Gastrocnemius medialis (tissue), 4 donors: ENCODE data around the gene ALDH1A2.

Experiments
- POLR2A ChIP-seq, 2 donors: fragments of 450-650 bp; IDR thresholded peaks; one replicate each; pipeline ENCODE4 v1.6.1; 2017; ENCODE audit warnings: antibody characterized with exemption in 2 of 2, mild to moderate bottlenecking in 2 of 2, moderate library complexity in 2 of 2
- TF ChIP-seq, protein P1 (sequence below), 5 experiments: fragments of 450-650 bp in 3 of 5; fragments of 200-600 bp in 2 of 5; sonication (generic) in 2 of 5; IDR thresholded peaks in 4 of 5; conservative IDR thresholded peaks in 1 of 5; 1 replicate in 4 of 5; 2 replicates in 1 of 5; pipeline ENCODE4 v1.5.1; 2016 to 2019; ENCODE audit warnings: antibody characterized with exemption in 5 of 5, mild to moderate bottlenecking in 3 of 5, moderate library complexity in 3 of 5

DNA sequence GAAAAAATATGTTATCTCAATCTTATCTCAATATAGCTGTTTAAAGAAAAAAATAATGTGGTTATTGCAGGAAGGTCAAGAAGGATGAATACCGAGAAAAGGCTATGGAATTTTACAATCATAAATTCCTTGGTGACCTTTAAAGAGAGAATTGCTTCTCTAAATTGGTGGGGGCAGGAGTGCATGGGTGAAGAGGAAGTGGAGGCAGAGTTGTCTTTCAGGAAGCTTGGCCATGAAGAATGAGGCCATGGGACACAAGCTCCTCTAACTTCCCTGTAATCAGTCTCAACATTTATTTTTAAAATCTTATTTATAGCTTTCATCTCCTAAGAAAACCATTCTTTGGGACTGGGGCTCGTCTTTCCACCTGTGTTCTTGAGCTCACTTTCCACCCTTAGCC, 22.4 kb upstream of the ALDH1A2 start:
- TF ChIP-seq, protein P1, sequence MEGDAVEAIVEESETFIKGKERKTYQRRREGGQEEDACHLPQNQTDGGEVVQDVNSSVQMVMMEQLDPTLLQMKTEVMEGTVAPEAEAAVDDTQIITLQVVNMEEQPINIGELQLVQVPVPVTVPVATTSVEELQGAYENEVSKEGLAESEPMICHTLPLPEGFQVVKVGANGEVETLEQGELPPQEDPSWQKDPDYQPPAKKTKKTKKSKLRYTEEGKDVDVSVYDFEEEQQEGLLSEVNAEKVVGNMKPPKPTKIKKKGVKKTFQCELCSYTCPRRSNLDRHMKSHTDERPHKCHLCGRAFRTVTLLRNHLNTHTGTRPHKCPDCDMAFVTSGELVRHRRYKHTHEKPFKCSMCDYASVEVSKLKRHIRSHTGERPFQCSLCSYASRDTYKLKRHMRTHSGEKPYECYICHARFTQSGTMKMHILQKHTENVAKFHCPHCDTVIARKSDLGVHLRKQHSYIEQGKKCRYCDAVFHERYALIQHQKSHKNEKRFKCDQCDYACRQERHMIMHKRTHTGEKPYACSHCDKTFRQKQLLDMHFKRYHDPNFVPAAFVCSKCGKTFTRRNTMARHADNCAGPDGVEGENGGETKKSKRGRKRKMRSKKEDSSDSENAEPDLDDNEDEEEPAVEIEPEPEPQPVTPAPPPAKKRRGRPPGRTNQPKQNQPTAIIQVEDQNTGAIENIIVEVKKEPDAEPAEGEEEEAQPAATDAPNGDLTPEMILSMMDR (IDR thresholded peaks at IDR 0.05 in 4 of 5, conservative IDR thresholded peaks at IDR 0.05 in 1 of 5), result no peak
- TF ChIP-seq POLR2A (IDR thresholded peaks at IDR 0.05), result no peak
